ENCODE data around the gene TSHR. TPM values are rescaled to one million over a fixed set of nuclear protein-coding genes. Genes with fewer than 3 reads are reported as not detected.

Gene TSHR
- total and polyA plus RNA-seq, 2 experiments from 2014 or later = 0.59 to 0.78 TPM

- no peak for TF ChIP-seq REST (IDR thresholded peaks at IDR 0.05; ENCODE audit: unreplicated experiment)
Observed at GRCh38 chr14:81122326-81122725, 166.9 kb downstream of the TSHR start (continued).

- H3K79me2 ChIP-seq (replicated peaks; ENCODE audit: insufficient read depth) = no peaks in the 10 kb centered on the region
- H3K4me3 ChIP-seq = no peak overlapping the region
- no peaks in the 10 kb centered on the region for H3K36me3 ChIP-seq (ENCODE audit: insufficient read depth)
- H3K4me1 ChIP-seq (ENCODE audit: insufficient read depth) = no peaks in the 10 kb centered on the region
- H3K9me2 ChIP-seq (ENCODE audit: insufficient read depth) = no peaks in the 10 kb centered on the region
- Mint-ChIP-seq H3K9me3 (no peaks in the 10 kb centered on the region; the same call in 2 of the 3 replicates), H3K27ac (no peak overlapping the region), H3K4me1 (no peaks in the 10 kb centered on the region; the same call in 2 of the 3 replicates), H3K27me3 (ENCODE audit: insufficient read depth, low read depth, poor library complexity) (no peaks in the 10 kb centered on the region), H3K36me3 (ENCODE audit: low read depth) (no peaks in the 10 kb centered on the region), H3K4me3 (no peak overlapping the region)
- no peaks in the 10 kb centered on the region for H4K20me1 ChIP-seq (replicated peaks; ENCODE audit: insufficient read depth)
- H3K27ac ChIP-seq (ENCODE audit: low read depth) = no peak overlapping the region
- no peak overlapping the region for H3K4me2 ChIP-seq
- H3F3A ChIP-seq (replicated peaks; ENCODE audit: low read depth) = no peaks in the 10 kb centered on the region
- no peak for ATAC-seq
- DNase-seq (ENCODE audit: low spot score) = no peak
- H3K27me3 ChIP-seq (ENCODE audit: insufficient read depth) = no peaks in the 10 kb centered on the region
- TF ChIP-seq CREB1 (CRISPR knock-in tag; IDR thresholded peaks at IDR 0.05; ENCODE audit: low read depth) (no peak), ZNF331 (CRISPR knock-in tag; IDR thresholded peaks at IDR 0.05; ENCODE audit: low read depth) (no peak), POLR2AphosphoS5 (IDR thresholded peaks at IDR 0.05; ENCODE audit: low read depth) (no peak)
- H2AFZ ChIP-seq = no peak overlapping the region
Observed at GRCh38 chr14:81123811-81124210, 168.4 kb downstream of the TSHR start.

GRCh38 chr14:81125536-81125935 is 170.1 kb downstream of the TSHR start:
- no peak overlapping the region for H2AFZ ChIP-seq
- no peak overlapping the region for H3K27ac ChIP-seq (ENCODE audit: low read depth)
- H3K4me1 Mint-ChIP-seq = no peaks in the 10 kb centered on the region; the same call in 2 of the 3 replicates
- H3K27ac Mint-ChIP-seq = no peak overlapping the region
- no peak overlapping the region for H3K4me2 ChIP-seq
- no peaks in the 10 kb centered on the region for H3K27me3 ChIP-seq (ENCODE audit: insufficient read depth)
- no peaks in the 10 kb centered on the region for H3K4me1 ChIP-seq (ENCODE audit: insufficient read depth)
- no peak for DNase-seq (ENCODE audit: low spot score)
- H3K27me3 Mint-ChIP-seq (ENCODE audit: insufficient read depth, low read depth, poor library complexity) = no peaks in the 10 kb centered on the region
- no peaks in the 10 kb centered on the region for H3K36me3 ChIP-seq (ENCODE audit: insufficient read depth)
- no peak for ATAC-seq
- H3K9me2 ChIP-seq (ENCODE audit: insufficient read depth) = peaks cover 4% of the 10 kb centered on the region; the same call in 1 of the 2 replicates
- H3K36me3 Mint-ChIP-seq (ENCODE audit: low read depth) = no peaks in the 10 kb centered on the region
- no peaks in the 10 kb centered on the region for H4K20me1 ChIP-seq (replicated peaks; ENCODE audit: insufficient read depth)
- no peak overlapping the region for H3K4me3 Mint-ChIP-seq
- H3K4me3 ChIP-seq = no peak overlapping the region
- no peaks in the 10 kb centered on the region for H3K79me2 ChIP-seq (replicated peaks; ENCODE audit: insufficient read depth)
- no peaks in the 10 kb centered on the region for H3F3A ChIP-seq (replicated peaks; ENCODE audit: low read depth)
- H3K9me3 Mint-ChIP-seq = no peaks in the 10 kb centered on the region; the same call in 2 of the 3 replicates
- no peak for TF ChIP-seq ZNF462 (CRISPR knock-in tag; IDR thresholded peaks at IDR 0.05)
- no peak for TF ChIP-seq STAT1 (IDR thresholded peaks at IDR 0.05; ENCODE audit: unreplicated experiment)
- no peak for TF ChIP-seq NANOG (IDR thresholded peaks at IDR 0.05; ENCODE audit: borderline replicate concordance)
- no peak for TF ChIP-seq CTCF (conservative IDR thresholded peaks at IDR 0.05; ENCODE audit: low read depth in 2 of 2)
- TF ChIP-seq EZH2 (IDR thresholded peaks at IDR 0.05; ENCODE audit: low read depth, unreplicated experiment) = no peak
